BE2C (cell line): ENCODE measurements around the gene RAPGEF1.

Experiments
- DNase-seq: peaks from one replicate; pipeline ENCODE4 v3.0.0-alpha.2; 2020
- H3K27me3 ChIP-seq: fragments of 250-450 bp; sonication (Bioruptor Pico); 2 replicates; pipeline ENCODE4 v1.5.1; 2020; ENCODE audit warnings: mild to moderate bottlenecking
- H3K36me3 ChIP-seq: fragments of 250-450 bp; sonication (Bioruptor Pico); 2 replicates; pipeline ENCODE4 v1.5.1; 2020; ENCODE audit warnings: mild to moderate bottlenecking
- H3K4me1 ChIP-seq: fragments of 250-450 bp; sonication (Bioruptor Pico); 2 replicates; pipeline ENCODE4 v1.5.1; 2020
- H3K4me3 ChIP-seq: 2 replicates; pipeline ENCODE4 v1.5.1; 2011; ENCODE audit warnings: low read depth, low read length
- H3K9me3 ChIP-seq: fragments of 250-450 bp; sonication (Bioruptor Pico); 2 replicates; pipeline ENCODE4 v1.5.1; 2020
- CTCF ChIP-seq: IDR thresholded peaks from 2 replicates; pipeline ENCODE4 v1.5.1; 2012; ENCODE audit warnings: mild to moderate bottlenecking, low read depth, low read length

The RAPGEF1 gene

GRCh38 chr9:131651599-131651998, 88.3 kb downstream of the RAPGEF1 start:
- DNase-seq, result no peak
- H3K36me3 ChIP-seq, result no peaks in the 10 kb centered on the region
- no peak overlapping the region for H3K4me3 ChIP-seq
- no peak for TF ChIP-seq CTCF
- H3K27me3 ChIP-seq, result no peaks in the 10 kb centered on the region
- H3K4me1 ChIP-seq, result no peaks in the 10 kb centered on the region
- no peaks in the 10 kb centered on the region for H3K9me3 ChIP-seq

DNA sequence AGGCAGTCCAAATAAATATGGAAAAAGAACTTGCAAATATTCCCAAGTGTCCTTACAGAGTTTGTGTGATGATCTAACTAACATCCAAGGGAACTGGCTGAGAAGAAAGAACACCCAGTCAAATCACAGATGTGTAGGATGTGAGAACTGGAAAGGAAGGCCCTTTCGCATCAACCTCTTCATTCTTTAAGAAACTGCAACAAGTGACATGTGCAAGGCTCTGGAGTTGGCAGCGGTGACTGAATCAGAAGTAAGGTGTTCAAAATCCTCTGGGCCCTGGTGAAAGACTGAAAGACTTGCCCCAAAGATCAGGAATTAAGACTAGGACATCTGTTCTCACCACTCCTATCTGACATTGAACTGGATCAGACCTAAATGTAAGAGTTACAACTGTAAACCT, 88.7 kb downstream of the RAPGEF1 start:
- no peaks in the 10 kb centered on the region for H3K9me3 ChIP-seq
- DNase-seq, result no peak
- no peaks in the 10 kb centered on the region for H3K27me3 ChIP-seq
- TF ChIP-seq CTCF, result no peak
- no peak overlapping the region for H3K4me3 ChIP-seq
- H3K4me1 ChIP-seq, result no peaks in the 10 kb centered on the region
- no peaks in the 10 kb centered on the region for H3K36me3 ChIP-seq

- no peak for TF ChIP-seq CTCF
- DNase-seq, result no peak
- Histone ChIP-seq H3K4me1 (no peaks in the 10 kb centered on the region), H3K36me3 (no peaks in the 10 kb centered on the region), H3K27me3 (no peaks in the 10 kb centered on the region), H3K4me3 (no peak overlapping the region), H3K9me3 (no peaks in the 10 kb centered on the region)
Observed at GRCh38 chr9:131650254-131650653, 89.6 kb downstream of the RAPGEF1 start.

DNA sequence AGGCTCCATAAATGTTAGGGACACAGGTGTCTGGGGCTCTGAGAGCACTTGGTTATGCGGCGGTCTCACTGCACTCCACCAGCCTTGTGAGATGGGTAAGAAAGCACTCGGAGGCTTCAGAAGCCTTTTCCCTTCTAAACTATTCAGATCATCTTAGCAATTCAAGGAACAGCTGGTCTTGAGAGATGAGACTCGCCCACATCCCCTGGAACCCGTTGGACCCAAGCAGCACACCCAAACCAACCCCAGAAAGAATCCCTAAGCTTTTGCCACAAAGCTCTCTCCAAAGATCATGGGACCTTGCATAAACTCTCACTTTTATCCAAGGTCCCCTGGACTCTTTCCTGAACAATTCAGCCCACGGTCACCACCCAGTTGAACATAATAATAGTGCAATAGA, 90.2 kb downstream of the RAPGEF1 start:
- no peaks in the 10 kb centered on the region for H3K27me3 ChIP-seq
- no peaks in the 10 kb centered on the region for H3K9me3 ChIP-seq
- no peaks in the 10 kb centered on the region for H3K4me1 ChIP-seq
- no peak overlapping the region for H3K4me3 ChIP-seq
- no peaks in the 10 kb centered on the region for H3K36me3 ChIP-seq
- TF ChIP-seq CTCF, result no peak
- DNase-seq, result no peak

GRCh38 chr9:131645078-131645776, 94.6 kb downstream of the RAPGEF1 start:
- no peak for DNase-seq
- Histone ChIP-seq H3K36me3 (no peaks in the 10 kb centered on the region; the same call in 1 of the 2 replicates), H3K9me3 (no peaks in the 10 kb centered on the region), H3K4me3 (no peak overlapping the region), H3K27me3 (no peaks in the 10 kb centered on the region), H3K4me1 (no peaks in the 10 kb centered on the region)
- TF ChIP-seq CTCF, result no peak

GRCh38 chr9:131642496-131643083, 97.3 kb downstream of the RAPGEF1 start:
- no peak for DNase-seq
- no peaks in the 10 kb centered on the region; the same call in 1 of the 2 replicates for H3K36me3 ChIP-seq
- H3K4me3 ChIP-seq, result no peak overlapping the region
- H3K27me3 ChIP-seq, result no peaks in the 10 kb centered on the region
- no peak for TF ChIP-seq CTCF
- no peaks in the 10 kb centered on the region for H3K9me3 ChIP-seq
- H3K4me1 ChIP-seq, result no peaks in the 10 kb centered on the region
